ENCODE results near the gene ANTXR1.

ANTXR1 gene

GRCh38 chr2:69190743-69191404 lies 177.9 kb downstream of the ANTXR1 start:
- no peak for TF ChIP-seq CTCF (IDR thresholded peaks at IDR 0.05; ENCODE audit: low read depth, low read length, missing control alignments)

GRCh38 chr2:69191634-69192033 lies 178.7 kb downstream of the ANTXR1 start:
- no peak for DNase-seq (ENCODE audit: extremely low read depth, low read depth)
- no peak for TF ChIP-seq CTCF (IDR thresholded peaks at IDR 0.05; ENCODE audit: low read depth, low read length, missing control alignments)
- no peak overlapping the region for H3K4me3 ChIP-seq (replicated peaks; ENCODE audit: low read depth, low read length)

More at GRCh38 chr2:69190743-69191404, 177.9 kb downstream of the ANTXR1 start:
- H3K4me3 ChIP-seq (replicated peaks; ENCODE audit: low read depth, low read length) = no peak overlapping the region
- no peak for DNase-seq (ENCODE audit: extremely low read depth, low read depth)

- no peak for TF ChIP-seq CTCF (IDR thresholded peaks at IDR 0.05; ENCODE audit: low read depth, low read length, missing control alignments)
- no peak overlapping the region for H3K4me3 ChIP-seq (replicated peaks; ENCODE audit: low read depth, low read length)
- DNase-seq (ENCODE audit: extremely low read depth, low read depth) = no peak
Observed at GRCh38 chr2:69192176-69192945, 179.4 kb downstream of the ANTXR1 start.

- TF ChIP-seq CTCF (IDR thresholded peaks at IDR 0.05; ENCODE audit: low read depth, low read length, missing control alignments) = no peak
- DNase-seq (ENCODE audit: extremely low read depth, low read depth) = no peak
- no peak overlapping the region for H3K4me3 ChIP-seq (replicated peaks; ENCODE audit: low read depth, low read length)
Observed at GRCh38 chr2:69195706-69196105, 182.7 kb downstream of the ANTXR1 start.

GRCh38 chr2:69196327-69197117 lies 183.5 kb downstream of the ANTXR1 start:
- TF ChIP-seq CTCF (IDR thresholded peaks at IDR 0.05; ENCODE audit: low read depth, low read length, missing control alignments) = no peak
- no peak overlapping the region for H3K4me3 ChIP-seq (replicated peaks; ENCODE audit: low read depth, low read length)
- no peak for DNase-seq (ENCODE audit: extremely low read depth, low read depth)

GRCh38 chr2:69200107-69200520 lies 187.1 kb downstream of the ANTXR1 start:
- H3K4me3 ChIP-seq (replicated peaks; ENCODE audit: low read depth, low read length) = no peak overlapping the region
- TF ChIP-seq CTCF (IDR thresholded peaks at IDR 0.05; ENCODE audit: low read depth, low read length, missing control alignments) = no peak
- DNase-seq (ENCODE audit: extremely low read depth, low read depth) = no peak
